ENCODE results near the gene TMEM59. TPM values are rescaled to one million over a fixed set of nuclear protein-coding genes. Genes with fewer than 3 reads are reported as not detected.

TMEM59 gene
- total RNA-seq, result 1,000 to 10,000 TPM in 1 of 3 donors, 100 to 1,000 TPM in 2; 557 to 1,169 (median 749) TPM
- long read RNA-seq, donor 1, full-length matches to known transcripts, result 272 of 423 reads
- long read RNA-seq, donor 1, partial matches to known transcripts, result 3 of 423 reads
- long read RNA-seq, donor 1, other reads (novel, unspliced or antisense), result 148 of 423 reads
- long read RNA-seq, donor 2, full-length matches to known transcripts, result 389 of 617 reads
- long read RNA-seq, donor 2, partial matches to known transcripts, result 3 of 617 reads
- long read RNA-seq, donor 2, other reads (novel, unspliced or antisense), result 225 of 617 reads

- no peak for TF ChIP-seq CTCF (IDR thresholded peaks at IDR 0.05)
- intact Hi-C loops (cut with DNase I, micrococcal nuclease), result no loop called here
- no peaks in the 10 kb centered on the region for H3K9me3 ChIP-seq
- H3K36me3 ChIP-seq (ENCODE audit: low read depth), result no peaks in the 10 kb centered on the region
- peaks cover 39% of the 10 kb centered on the region for H3K4me1 ChIP-seq (ENCODE audit: low read depth)
- DNase-seq, result peak; percentile 98 to 99 (median 98)
- peak; percentile 92 for ATAC-seq
- H3K4me3 ChIP-seq, result peak within 1 kb of the TSS; percentile 92
Observed at GRCh38 chr1:54052934-54053744, at the start of gene TMEM59, which contains the start of gene TCEANC2. TMEM59 (minus strand) TSS chr1:54053204; CDS start chr1:54053188, 16 bp downstream. TCEANC2 (plus strand) TSS chr1:54053608; CDS start chr1:54054423, 815 bp downstream.

- TF ChIP-seq CTCF (IDR thresholded peaks at IDR 0.05), result no peak
- Histone ChIP-seq H3K9me3 (no peaks in the 10 kb centered on the region), H3K36me3 (ENCODE audit: low read depth) (no peaks in the 10 kb centered on the region), H3K4me3 (no peak overlapping the region), H3K4me1 (ENCODE audit: low read depth) (peaks cover under 1% of the 10 kb centered on the region)
- intact Hi-C loops (cut with DNase I, micrococcal nuclease), result no loop called here
- ATAC-seq (no peak), DNase-seq (no peak)
Observed at GRCh38 chr1:54100500-54100899, 47.5 kb upstream of the TMEM59 start.

GRCh38 chr1:54099061-54099610 lies 46.1 kb upstream of the TMEM59 start:
- intact Hi-C loops (cut with DNase I, micrococcal nuclease), result no loop called here
- DNase-seq, result no peak
- H3K4me1 ChIP-seq (ENCODE audit: low read depth), result peaks cover 13% of the 10 kb centered on the region
- H3K4me3 ChIP-seq, result no peak overlapping the region
- H3K36me3 ChIP-seq (ENCODE audit: low read depth), result no peaks in the 10 kb centered on the region
- ATAC-seq, result no peak
- no peak for TF ChIP-seq CTCF (IDR thresholded peaks at IDR 0.05)
- no peaks in the 10 kb centered on the region for H3K9me3 ChIP-seq

GRCh38 chr1:54096877-54097240 lies 43.9 kb upstream of the TMEM59 start:
- ATAC-seq, result no peak
- TF ChIP-seq CTCF (IDR thresholded peaks at IDR 0.05), result no peak
- H3K4me3 ChIP-seq, result no peak overlapping the region
- H3K9me3 ChIP-seq, result no peaks in the 10 kb centered on the region
- intact Hi-C loops (cut with DNase I, micrococcal nuclease), result no loop called here
- no peaks in the 10 kb centered on the region for H3K36me3 ChIP-seq (ENCODE audit: low read depth)
- DNase-seq, result no peak
- H3K4me1 ChIP-seq (ENCODE audit: low read depth), result peaks cover 20% of the 10 kb centered on the region

- DNase-seq (no peak), ATAC-seq (no peak)
- intact Hi-C loops (cut with DNase I, micrococcal nuclease), result no loop called here
- TF ChIP-seq CTCF (IDR thresholded peaks at IDR 0.05), result no peak
- no peak overlapping the region for H3K4me3 ChIP-seq
- peaks cover 20% of the 10 kb centered on the region for H3K4me1 ChIP-seq (ENCODE audit: low read depth)
- H3K36me3 ChIP-seq (ENCODE audit: low read depth), result no peaks in the 10 kb centered on the region
- no peaks in the 10 kb centered on the region for H3K9me3 ChIP-seq
Observed at GRCh38 chr1:54096227-54096876, 43.3 kb upstream of the TMEM59 start.
